ENCODE results near the gene CNOT6.

DNA sequence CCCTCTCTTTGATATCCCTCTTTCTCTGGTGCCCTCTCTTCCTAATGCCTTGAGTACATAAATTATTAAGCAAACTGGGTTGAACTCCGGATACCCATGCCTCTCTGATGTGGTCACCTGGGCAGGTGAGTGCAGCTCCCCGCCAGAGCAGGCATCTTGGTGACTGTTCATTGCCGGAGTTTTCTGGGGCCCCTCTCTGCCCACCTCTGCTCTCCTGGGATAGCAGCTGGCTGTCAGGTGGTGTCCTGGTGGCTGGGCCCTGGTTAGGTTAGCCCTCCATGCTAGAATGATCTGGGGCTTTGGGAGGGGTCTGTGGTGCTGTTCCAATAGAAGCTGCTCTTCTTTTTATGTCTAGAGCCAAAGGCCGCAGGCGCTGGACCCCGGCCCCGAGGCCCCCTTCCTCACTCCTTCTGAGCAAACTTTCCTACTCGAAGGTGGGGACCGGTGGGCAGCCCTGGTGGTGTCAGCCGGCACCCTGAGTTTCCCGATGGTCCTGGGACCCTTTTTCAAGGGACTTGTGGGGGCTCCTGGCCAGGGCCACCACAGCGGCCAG, 102.0 kb downstream of the CNOT6 start:
- TF ChIP-seq POLR2A (IDR thresholded peaks at IDR 0.05): no peak
- TF ChIP-seq, protein P1, sequence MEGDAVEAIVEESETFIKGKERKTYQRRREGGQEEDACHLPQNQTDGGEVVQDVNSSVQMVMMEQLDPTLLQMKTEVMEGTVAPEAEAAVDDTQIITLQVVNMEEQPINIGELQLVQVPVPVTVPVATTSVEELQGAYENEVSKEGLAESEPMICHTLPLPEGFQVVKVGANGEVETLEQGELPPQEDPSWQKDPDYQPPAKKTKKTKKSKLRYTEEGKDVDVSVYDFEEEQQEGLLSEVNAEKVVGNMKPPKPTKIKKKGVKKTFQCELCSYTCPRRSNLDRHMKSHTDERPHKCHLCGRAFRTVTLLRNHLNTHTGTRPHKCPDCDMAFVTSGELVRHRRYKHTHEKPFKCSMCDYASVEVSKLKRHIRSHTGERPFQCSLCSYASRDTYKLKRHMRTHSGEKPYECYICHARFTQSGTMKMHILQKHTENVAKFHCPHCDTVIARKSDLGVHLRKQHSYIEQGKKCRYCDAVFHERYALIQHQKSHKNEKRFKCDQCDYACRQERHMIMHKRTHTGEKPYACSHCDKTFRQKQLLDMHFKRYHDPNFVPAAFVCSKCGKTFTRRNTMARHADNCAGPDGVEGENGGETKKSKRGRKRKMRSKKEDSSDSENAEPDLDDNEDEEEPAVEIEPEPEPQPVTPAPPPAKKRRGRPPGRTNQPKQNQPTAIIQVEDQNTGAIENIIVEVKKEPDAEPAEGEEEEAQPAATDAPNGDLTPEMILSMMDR (IDR thresholded peaks at IDR 0.05): no peak
- TF ChIP-seq EP300 (IDR thresholded peaks at IDR 0.05): no peak
- no peak for TF ChIP-seq POLR2AphosphoS5 (IDR thresholded peaks at IDR 0.05)

Data from stomach (tissue), 4 donors.